ENCODE measurements around the gene RAB19.

GRCh38 chr7:140384894-140385545 lies 18.8 kb upstream of the RAB19 start:
- no peak for TF ChIP-seq CTCF (IDR thresholded peaks at IDR 0.05; ENCODE audit: low read length)
- TF ChIP-seq EZH2phosphoT487 (IDR thresholded peaks at IDR 0.05; ENCODE audit: low read length) = no peak

All from MM.1S (cell line).